IgD-negative memory B cell (primary cell): ENCODE data around the gene CDK17. TPM values are rescaled to one million over a fixed set of nuclear protein-coding genes. Genes with fewer than 3 reads are reported as not detected.
A peak's percentile ranks its signal among the peaks of the same experiment; 100 is the strongest.
"Not testable (repeated sequence)": the region's sequence is repeated elsewhere in the genome, so short reads cannot be mapped to it uniquely, and the experiment has no call there.

Experiments
- H3K27ac Mint-ChIP-seq, 3 donors: one replicate each; pipeline ENCODE4 v1.8.0; 2020 to 2022; ENCODE audit warnings: mild to moderate bottlenecking in 3 of 3, mixed read lengths in 3 of 3, moderate library complexity in 1 of 3
- H3K27me3 Mint-ChIP-seq: one replicate; pipeline ENCODE4 v1.8.0; 2021; ENCODE audit warnings: mixed read lengths
- H3K36me3 Mint-ChIP-seq: one replicate; pipeline ENCODE4 v1.8.0; 2020; ENCODE audit warnings: mild to moderate bottlenecking, mixed read lengths
- H3K4me1 Mint-ChIP-seq, 3 donors: one replicate each; pipeline ENCODE4 v1.8.0; 2020 to 2022; ENCODE audit warnings: mixed read lengths in 3 of 3, mild to moderate bottlenecking in 1 of 3
- H3K4me3 Mint-ChIP-seq, 4 donors: one replicate each; pipeline ENCODE4 v1.8.0; 2020 to 2022; ENCODE audit warnings: mild to moderate bottlenecking in 4 of 4, mixed read lengths in 4 of 4, moderate library complexity in 3 of 4
- H3K9me3 Mint-ChIP-seq, 3 donors: one replicate each; pipeline ENCODE4 v1.8.0; 2020 to 2021; ENCODE audit warnings: mixed read lengths in 3 of 3, mild to moderate bottlenecking in 1 of 3
- polyA plus RNA-seq: library from polyadenylated mRNA; unstranded; fragments of 300-500 nt; fragmentation: Illumina TruSeq; gene quantifications from one replicate; pipeline ENCODE4 v1.2.3, GENCODE V29; 2021

CDK17 gene
- polyA plus RNA-seq, 1 donor from 2014 or later = 30.0 TPM

GRCh38 chr12:96404696-96405095, 4.5 kb upstream of the CDK17 start:
- Mint-ChIP-seq H3K27ac (peak overlapping the region; percentile 18 to 66 (median 43)), H3K36me3 (no peaks in the 10 kb centered on the region), H3K27me3 (no peaks in the 10 kb centered on the region), H3K4me3 (peak overlapping the region in 2 of 4 donors; percentile 46 to 74), H3K9me3 (no peaks in the 10 kb centered on the region), H3K4me1 (peaks cover 35 to 50% (median 41%) of the 10 kb centered on the region in 3 donors)

- H3K4me3 Mint-ChIP-seq = peak overlapping the region in 1 of 4 donors; percentile 19
- H3K36me3 Mint-ChIP-seq = no peaks in the 10 kb centered on the region
- H3K27ac Mint-ChIP-seq = peak overlapping the region in 2 of 3 donors; percentile 66 to 74
- H3K9me3 Mint-ChIP-seq = no peaks in the 10 kb centered on the region
- no peaks in the 10 kb centered on the region for H3K27me3 Mint-ChIP-seq
- H3K4me1 Mint-ChIP-seq = peaks cover 33 to 44% (median 37%) of the 10 kb centered on the region in 3 donors
Observed at GRCh38 chr12:96403870-96404269, 3.6 kb upstream of the CDK17 start.

GRCh38 chr12:96402522-96402921, 2.3 kb upstream of the CDK17 start:
- not testable (repeated sequence) for H3K36me3 Mint-ChIP-seq, H3K9me3 Mint-ChIP-seq, H3K4me3 Mint-ChIP-seq, H3K27me3 Mint-ChIP-seq, H3K27ac Mint-ChIP-seq
- H3K4me1 Mint-ChIP-seq = peaks cover 33 to 47% (median 34%) of the 10 kb centered on the region in 3 donors

GRCh38 chr12:96402061-96402460, 1.8 kb upstream of the CDK17 start:
- Mint-ChIP-seq H3K27ac (peak overlapping the region; percentile 93 to 99 (median 97)), H3K36me3 (no peaks in the 10 kb centered on the region), H3K4me3 (peak overlapping the region in 3 of 4 donors; percentile 37 to 99 (median 95)), H3K9me3 (no peaks in the 10 kb centered on the region), H3K27me3 (no peaks in the 10 kb centered on the region), H3K4me1 (peaks cover 34 to 48% (median 35%) of the 10 kb centered on the region in 3 donors)

- H3K4me3 Mint-ChIP-seq = peak overlapping the region; percentile 95 to 99 (median 97)
- peaks cover 37 to 50% (median 37%) of the 10 kb centered on the region in 3 donors for H3K4me1 Mint-ChIP-seq
- H3K36me3 Mint-ChIP-seq = peaks cover 2% of the 10 kb centered on the region
- H3K27ac Mint-ChIP-seq = peak overlapping the region; percentile 93 to 99 (median 97)
- H3K9me3 Mint-ChIP-seq = no peaks in the 10 kb centered on the region
- no peaks in the 10 kb centered on the region for H3K27me3 Mint-ChIP-seq
Observed at GRCh38 chr12:96401076-96401871, 1.0 kb upstream of the CDK17 start.

GRCh38 chr12:96400631-96401075, 414 bp upstream of the CDK17 start:
- Mint-ChIP-seq H3K27me3 (no peaks in the 10 kb centered on the region), H3K4me3 (peak overlapping the region; percentile 95 to 99 (median 97)), H3K9me3 (no peaks in the 10 kb centered on the region), H3K36me3 (peaks cover 2% of the 10 kb centered on the region), H3K4me1 (peaks cover 37 to 56% (median 41%) of the 10 kb centered on the region in 3 donors), H3K27ac (peak overlapping the region; percentile 93 to 99 (median 97))

GRCh38 chr12:96399120-96399918, 920 bp downstream of the CDK17 start:
- Mint-ChIP-seq H3K9me3 (no peaks in the 10 kb centered on the region), H3K27me3 (no peaks in the 10 kb centered on the region), H3K4me1 (peaks cover 34 to 54% (median 45%) of the 10 kb centered on the region in 3 donors), H3K36me3 (peaks cover 2% of the 10 kb centered on the region), H3K27ac (peak overlapping the region; percentile 86 to 94 (median 93)), H3K4me3 (peak overlapping the region; percentile 90 to 98 (median 96))

GRCh38 chr12:96398424-96399119, 1.7 kb downstream of the CDK17 start:
- Mint-ChIP-seq H3K27ac (peak overlapping the region; percentile 86 to 94 (median 93)), H3K36me3 (peaks cover 3% of the 10 kb centered on the region), H3K9me3 (no peaks in the 10 kb centered on the region), H3K27me3 (no peaks in the 10 kb centered on the region), H3K4me3 (peak overlapping the region; percentile 90 to 98 (median 96)), H3K4me1 (peaks cover 33 to 48% (median 38%) of the 10 kb centered on the region in 3 donors)

GRCh38 chr12:96397756-96398423, 2.3 kb downstream of the CDK17 start:
- no peaks in the 10 kb centered on the region for H3K27me3 Mint-ChIP-seq
- no peaks in the 10 kb centered on the region for H3K9me3 Mint-ChIP-seq
- H3K4me3 Mint-ChIP-seq = peak overlapping the region; percentile 90 to 98 (median 96)
- peak overlapping the region; percentile 86 to 94 (median 93) for H3K27ac Mint-ChIP-seq
- peaks cover 36 to 47% (median 38%) of the 10 kb centered on the region in 3 donors for H3K4me1 Mint-ChIP-seq
- peaks cover 3% of the 10 kb centered on the region for H3K36me3 Mint-ChIP-seq

- Mint-ChIP-seq H3K27ac (peak overlapping the region in 1 of 3 donors; percentile 86), H3K4me3 (peak overlapping the region in 3 of 4 donors; percentile 21 to 79 (median 70)), H3K4me1 (peaks cover 37 to 47% (median 41%) of the 10 kb centered on the region in 3 donors), H3K9me3 (no peaks in the 10 kb centered on the region), H3K36me3 (peaks cover 6% of the 10 kb centered on the region), H3K27me3 (no peaks in the 10 kb centered on the region)
Observed at GRCh38 chr12:96396914-96397313, 3.3 kb downstream of the CDK17 start.

- no peak overlapping the region for H3K27ac Mint-ChIP-seq
- H3K4me1 Mint-ChIP-seq = peaks cover 34 to 46% (median 39%) of the 10 kb centered on the region in 3 donors
Observed at GRCh38 chr12:96396209-96396608, 4.0 kb downstream of the CDK17 start.

GRCh38 chr12:96395236-96395635, 5.0 kb downstream of the CDK17 start:
- Mint-ChIP-seq H3K27me3 (no peaks in the 10 kb centered on the region), H3K4me3 (peak overlapping the region in 1 of 4 donors; percentile 56), H3K36me3 (peaks cover 6% of the 10 kb centered on the region), H3K4me1 (peaks cover 34 to 40% (median 38%) of the 10 kb centered on the region in 3 donors), H3K27ac (no peak overlapping the region), H3K9me3 (no peaks in the 10 kb centered on the region)

More at GRCh38 chr12:96396209-96396608, 4.0 kb downstream of the CDK17 start:
- H3K9me3 Mint-ChIP-seq = no peaks in the 10 kb centered on the region
- H3K27me3 Mint-ChIP-seq = no peaks in the 10 kb centered on the region
- H3K36me3 Mint-ChIP-seq = peaks cover 6% of the 10 kb centered on the region
- H3K4me3 Mint-ChIP-seq = peak overlapping the region in 2 of 4 donors; percentile 56 to 79

- not testable (repeated sequence) for H3K9me3 Mint-ChIP-seq, H3K4me3 Mint-ChIP-seq
Observed at GRCh38 chr12:96393229-96393628, 7.0 kb downstream of the CDK17 start.

GRCh38 chr12:96392397-96392796, 7.8 kb downstream of the CDK17 start:
- Mint-ChIP-seq H3K4me1 (peaks cover 30 to 43% (median 41%) of the 10 kb centered on the region in 3 donors), H3K36me3 (peaks cover 6% of the 10 kb centered on the region), H3K27me3 (no peaks in the 10 kb centered on the region), H3K27ac (no peak overlapping the region), H3K9me3 (no peaks in the 10 kb centered on the region), H3K4me3 (peak overlapping the region in 1 of 4 donors; percentile 37)

More at GRCh38 chr12:96393229-96393628, 7.0 kb downstream of the CDK17 start:
- peaks cover 35 to 44% (median 41%) of the 10 kb centered on the region in 3 donors for H3K4me1 Mint-ChIP-seq
- not testable (repeated sequence) for H3K27ac Mint-ChIP-seq, H3K27me3 Mint-ChIP-seq, H3K36me3 Mint-ChIP-seq
